ENCODE measurements around the gene OGFOD3.

DNA sequence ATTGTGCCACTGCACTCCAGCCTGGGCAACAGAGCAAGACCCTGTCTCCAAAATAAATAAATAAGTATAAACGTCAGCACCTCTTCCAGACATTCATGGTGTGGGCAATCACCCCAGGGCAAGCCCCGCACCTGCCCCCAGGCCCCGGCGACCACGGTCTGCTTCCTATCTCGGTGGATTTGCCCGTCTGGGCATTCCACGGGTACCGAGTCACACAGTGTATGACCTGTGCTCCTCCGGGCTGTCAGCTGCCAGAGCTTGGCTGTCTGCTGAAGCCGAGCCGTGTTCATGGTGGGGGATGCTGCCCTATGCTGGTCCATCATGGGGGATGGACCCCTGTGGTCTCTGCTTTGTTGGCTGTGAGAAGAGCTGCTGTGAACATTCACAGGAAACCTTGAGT, 16.7 kb upstream of the OGFOD3 start:
- TF ChIP-seq, protein P1, sequence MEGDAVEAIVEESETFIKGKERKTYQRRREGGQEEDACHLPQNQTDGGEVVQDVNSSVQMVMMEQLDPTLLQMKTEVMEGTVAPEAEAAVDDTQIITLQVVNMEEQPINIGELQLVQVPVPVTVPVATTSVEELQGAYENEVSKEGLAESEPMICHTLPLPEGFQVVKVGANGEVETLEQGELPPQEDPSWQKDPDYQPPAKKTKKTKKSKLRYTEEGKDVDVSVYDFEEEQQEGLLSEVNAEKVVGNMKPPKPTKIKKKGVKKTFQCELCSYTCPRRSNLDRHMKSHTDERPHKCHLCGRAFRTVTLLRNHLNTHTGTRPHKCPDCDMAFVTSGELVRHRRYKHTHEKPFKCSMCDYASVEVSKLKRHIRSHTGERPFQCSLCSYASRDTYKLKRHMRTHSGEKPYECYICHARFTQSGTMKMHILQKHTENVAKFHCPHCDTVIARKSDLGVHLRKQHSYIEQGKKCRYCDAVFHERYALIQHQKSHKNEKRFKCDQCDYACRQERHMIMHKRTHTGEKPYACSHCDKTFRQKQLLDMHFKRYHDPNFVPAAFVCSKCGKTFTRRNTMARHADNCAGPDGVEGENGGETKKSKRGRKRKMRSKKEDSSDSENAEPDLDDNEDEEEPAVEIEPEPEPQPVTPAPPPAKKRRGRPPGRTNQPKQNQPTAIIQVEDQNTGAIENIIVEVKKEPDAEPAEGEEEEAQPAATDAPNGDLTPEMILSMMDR (IDR thresholded peaks at IDR 0.05 in 2 of 3, conservative IDR thresholded peaks at IDR 0.05 in 1 of 3; ENCODE audit: borderline replicate concordance in 1 of 3, insufficient read depth in 1 of 3, low read depth in 2 of 3, low read length in 2 of 3): no peak
- no peak for TF ChIP-seq POLR2A (IDR thresholded peaks at IDR 0.05; ENCODE audit: borderline replicate concordance, extremely low read depth, insufficient read depth, insufficient read length)

All from HCT116 (cell line).